Neural cell (in vitro differentiated cells): ENCODE results near the gene NFX1.

ENCODE experiments used
- EP300 ChIP-seq: fragments of 450-650 bp; conservative IDR thresholded peaks from 2 replicates; pipeline ENCODE4 v1.6.1; 2014; ENCODE audit warnings: antibody characterized with exemption, mild to moderate bottlenecking, moderate library complexity; ENCODE audit not compliant: poor library complexity, severe bottlenecking
- EZH2 ChIP-seq: fragments of 200-600, 300-800 bp; shearing (Covaris generic), sonication (generic); IDR thresholded peaks from 2 replicates; pipeline ENCODE4 v1.6.1; 2014; ENCODE audit warnings: antibody characterized with exemption, low read length, borderline replicate concordance, mild to moderate bottlenecking; ENCODE audit not compliant: insufficient read depth, poor library complexity, severe bottlenecking
- MXI1 ChIP-seq: fragments of 450-650 bp; conservative IDR thresholded peaks from 2 replicates; pipeline ENCODE4 v1.6.1; 2014; ENCODE audit warnings: antibody characterized with exemption, mild to moderate bottlenecking; ENCODE audit not compliant: poor library complexity, severe bottlenecking
- POLR2AphosphoS5 ChIP-seq: IDR thresholded peaks from 2 replicates; pipeline ENCODE4 v1.6.1; 2012
- RAD21 ChIP-seq: fragments of 450-650 bp; conservative IDR thresholded peaks from 2 replicates; pipeline ENCODE4 v1.6.1; 2014; ENCODE audit warnings: antibody characterized with exemption, mild to moderate bottlenecking, moderate library complexity
- TAF1 ChIP-seq: IDR thresholded peaks from 2 replicates; pipeline ENCODE4 v1.6.1; 2012; ENCODE audit warnings: low read depth
- TF ChIP-seq, protein P1 (sequence below): IDR thresholded peaks from 2 replicates; pipeline ENCODE4 v1.6.1; 2012; ENCODE audit warnings: borderline replicate concordance
- TF ChIP-seq, protein P2 (sequence below): fragments of 450-650 bp; IDR thresholded peaks from 2 replicates; pipeline ENCODE4 v1.5.1; 2014; ENCODE audit warnings: antibody characterized with exemption, mild to moderate bottlenecking, moderate library complexity; ENCODE audit not compliant: poor library complexity, severe bottlenecking

DNA sequence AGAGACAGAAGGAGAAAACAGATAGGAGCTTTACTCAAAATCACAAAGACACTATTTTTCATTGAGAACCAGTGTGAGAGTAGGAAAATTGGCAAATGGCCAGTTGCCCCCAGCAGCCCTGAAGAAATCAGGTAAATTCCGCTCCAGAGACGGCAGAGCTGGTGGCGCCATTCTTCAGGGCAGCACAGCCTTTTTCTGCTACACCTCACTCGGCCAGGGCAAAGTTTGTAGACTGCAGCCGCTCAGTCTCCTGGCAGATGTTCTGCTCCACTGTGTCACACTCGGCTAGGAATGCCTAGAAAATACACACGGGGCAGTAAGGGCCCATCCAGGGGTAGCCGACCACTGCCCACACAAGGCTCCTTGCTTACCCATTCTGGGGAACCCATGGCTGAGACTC, 35.3 kb upstream of the NFX1 start:
- TF ChIP-seq EZH2 (no peak), TAF1 (no peak), POLR2AphosphoS5 (no peak), MXI1 (no peak), EP300 (no peak), RAD21 (no peak)
- TF ChIP-seq, protein P1, sequence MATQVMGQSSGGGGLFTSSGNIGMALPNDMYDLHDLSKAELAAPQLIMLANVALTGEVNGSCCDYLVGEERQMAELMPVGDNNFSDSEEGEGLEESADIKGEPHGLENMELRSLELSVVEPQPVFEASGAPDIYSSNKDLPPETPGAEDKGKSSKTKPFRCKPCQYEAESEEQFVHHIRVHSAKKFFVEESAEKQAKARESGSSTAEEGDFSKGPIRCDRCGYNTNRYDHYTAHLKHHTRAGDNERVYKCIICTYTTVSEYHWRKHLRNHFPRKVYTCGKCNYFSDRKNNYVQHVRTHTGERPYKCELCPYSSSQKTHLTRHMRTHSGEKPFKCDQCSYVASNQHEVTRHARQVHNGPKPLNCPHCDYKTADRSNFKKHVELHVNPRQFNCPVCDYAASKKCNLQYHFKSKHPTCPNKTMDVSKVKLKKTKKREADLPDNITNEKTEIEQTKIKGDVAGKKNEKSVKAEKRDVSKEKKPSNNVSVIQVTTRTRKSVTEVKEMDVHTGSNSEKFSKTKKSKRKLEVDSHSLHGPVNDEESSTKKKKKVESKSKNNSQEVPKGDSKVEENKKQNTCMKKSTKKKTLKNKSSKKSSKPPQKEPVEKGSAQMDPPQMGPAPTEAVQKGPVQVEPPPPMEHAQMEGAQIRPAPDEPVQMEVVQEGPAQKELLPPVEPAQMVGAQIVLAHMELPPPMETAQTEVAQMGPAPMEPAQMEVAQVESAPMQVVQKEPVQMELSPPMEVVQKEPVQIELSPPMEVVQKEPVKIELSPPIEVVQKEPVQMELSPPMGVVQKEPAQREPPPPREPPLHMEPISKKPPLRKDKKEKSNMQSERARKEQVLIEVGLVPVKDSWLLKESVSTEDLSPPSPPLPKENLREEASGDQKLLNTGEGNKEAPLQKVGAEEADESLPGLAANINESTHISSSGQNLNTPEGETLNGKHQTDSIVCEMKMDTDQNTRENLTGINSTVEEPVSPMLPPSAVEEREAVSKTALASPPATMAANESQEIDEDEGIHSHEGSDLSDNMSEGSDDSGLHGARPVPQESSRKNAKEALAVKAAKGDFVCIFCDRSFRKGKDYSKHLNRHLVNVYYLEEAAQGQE, result no peak
- TF ChIP-seq, protein P2, sequence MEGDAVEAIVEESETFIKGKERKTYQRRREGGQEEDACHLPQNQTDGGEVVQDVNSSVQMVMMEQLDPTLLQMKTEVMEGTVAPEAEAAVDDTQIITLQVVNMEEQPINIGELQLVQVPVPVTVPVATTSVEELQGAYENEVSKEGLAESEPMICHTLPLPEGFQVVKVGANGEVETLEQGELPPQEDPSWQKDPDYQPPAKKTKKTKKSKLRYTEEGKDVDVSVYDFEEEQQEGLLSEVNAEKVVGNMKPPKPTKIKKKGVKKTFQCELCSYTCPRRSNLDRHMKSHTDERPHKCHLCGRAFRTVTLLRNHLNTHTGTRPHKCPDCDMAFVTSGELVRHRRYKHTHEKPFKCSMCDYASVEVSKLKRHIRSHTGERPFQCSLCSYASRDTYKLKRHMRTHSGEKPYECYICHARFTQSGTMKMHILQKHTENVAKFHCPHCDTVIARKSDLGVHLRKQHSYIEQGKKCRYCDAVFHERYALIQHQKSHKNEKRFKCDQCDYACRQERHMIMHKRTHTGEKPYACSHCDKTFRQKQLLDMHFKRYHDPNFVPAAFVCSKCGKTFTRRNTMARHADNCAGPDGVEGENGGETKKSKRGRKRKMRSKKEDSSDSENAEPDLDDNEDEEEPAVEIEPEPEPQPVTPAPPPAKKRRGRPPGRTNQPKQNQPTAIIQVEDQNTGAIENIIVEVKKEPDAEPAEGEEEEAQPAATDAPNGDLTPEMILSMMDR, result no peak
